Upper lobe of left lung (tissue), 6 donors: ENCODE data around the gene ANGPTL4. TPM values are rescaled to one million over a fixed set of nuclear protein-coding genes. Genes with fewer than 3 reads are reported as not detected.
"Not testable (repeated sequence)": the region's sequence is repeated elsewhere in the genome, so short reads cannot be mapped to it uniquely, and the experiment has no call there.

Source experiments
- ATAC-seq, 2 donors: fragments of 200-7000 bp; cut with Tn5 transposase; one replicate each; pipeline ENCODE4 v1.9.1; 2022; ENCODE audit warnings: mild to moderate bottlenecking in 2 of 2, moderate library complexity in 2 of 2; ENCODE audit not compliant: low FRiP score in 2 of 2
- DNase-seq, 2 donors: peaks; one replicate each; pipeline ENCODE4 v3.0.0-alpha.2; 2019 to 2020
- H3K27ac ChIP-seq, 4 donors: fragments of 200-600 bp; sonication (generic); one replicate each; pipeline ENCODE4 v1.5.1; 2016 to 2019
- H3K27me3 ChIP-seq, 4 donors: fragments of 200-600 bp; sonication (generic); one replicate each; pipeline ENCODE4 v1.5.1; 2017 to 2019
- H3K36me3 ChIP-seq, 4 donors: fragments of 200-600 bp; sonication (generic); one replicate each; pipeline ENCODE4 v1.5.1; 2016 to 2019
- H3K4me1 ChIP-seq, 4 donors: fragments of 200-600 bp; sonication (generic); one replicate each; pipeline ENCODE4 v1.5.1; 2018 to 2019
- H3K4me3 ChIP-seq, 4 donors: fragments of 200-600 bp; sonication (generic); one replicate each; pipeline ENCODE4 v1.5.1; 2017 to 2019; ENCODE audit warnings: mild to moderate bottlenecking in 2 of 4, moderate library complexity in 1 of 4
- H3K9me3 ChIP-seq, 4 donors: fragments of 200-600 bp; sonication (generic); one replicate each; pipeline ENCODE4 v1.5.1; 2018 to 2019
- EP300 ChIP-seq, 4 donors: sonication (generic); formaldehyde crosslinking; IDR thresholded peaks; one replicate each; pipeline ENCODE4 v1.5.1; 2017; ENCODE audit warnings: antibody characterized with exemption in 4 of 4, control low read depth in 2 of 4
- POLR2A ChIP-seq, 4 donors: fragments of 450-650 bp; IDR thresholded peaks; one replicate each; pipeline ENCODE4 v1.5.1; 2016 to 2017; ENCODE audit warnings: antibody characterized with exemption in 4 of 4, mild to moderate bottlenecking in 2 of 4
- POLR2AphosphoS5 ChIP-seq, 2 donors: sonication (generic); formaldehyde crosslinking; IDR thresholded peaks; one replicate each; pipeline ENCODE4 v1.5.1; 2017; ENCODE audit warnings: antibody characterized with exemption in 2 of 2
- WGBS, 2 donors: methylation state at CpG; one replicate each; pipeline ENCODE4 v1.1.5; 2017 to 2018; 5-methylcytosine and 5-hydroxymethylcytosine counted together
- total RNA-seq, 6 donors: library from RNA; depleted of rRNA in 4 of 6; stranded (reverse); fragments of >200 nt in 4 of 6; gene quantifications; one replicate each; pipeline versions ENCODE4 v1.1.0 to v1.2.1, GENCODE V29; 2016 to 2021
- TF ChIP-seq, protein P1 (sequence below), 6 experiments: fragments of 450-650 bp in 4 of 6; fragments of 200-600 bp in 2 of 6; sonication (generic) in 2 of 6; IDR thresholded peaks; one replicate each; pipeline ENCODE4 v1.5.1; 2016 to 2019; ENCODE audit warnings: antibody characterized with exemption in 6 of 6
- donor health status: DM: no; HTN: no; CAD: no; lungs with moderate emphysema.
- donor health status: DM: no; HTN: yes; CAD: no; lungs with severe emphysema.

The ANGPTL4 gene
- total RNA-seq, 6 donors from 2014 or later = 1.8 to 27.7 (median 13.4) TPM; not detected in 1

DNA sequence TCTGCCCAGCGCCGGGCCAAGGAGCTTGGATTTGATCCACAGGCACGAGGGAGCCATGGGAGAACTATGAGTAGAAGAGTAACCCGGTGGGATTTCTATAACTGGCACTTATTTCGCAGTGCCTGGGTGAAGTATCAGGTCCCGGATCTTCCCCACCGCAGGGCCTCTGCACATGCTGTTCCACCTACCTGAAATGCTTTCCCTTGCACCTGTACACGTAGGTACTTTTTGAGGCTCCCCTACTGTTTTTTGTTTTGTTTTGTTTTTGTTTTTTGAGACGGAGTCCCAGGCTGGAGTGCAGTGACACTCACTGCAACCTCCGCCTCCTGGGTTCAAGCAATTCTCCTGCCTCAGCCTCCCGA lies 20.5 kb upstream of the ANGPTL4 start:
- ATAC-seq (no peak), DNase-seq (no peak)
- peak overlapping the region in 3 of 4 donors; percentile 64 to 69 (median 64) for H3K4me3 ChIP-seq
- 43 to 50% methylated on average over 9 to 11 of the region's 11 CpGs for whole genome bisulfite sequencing, 2 donors
- H3K4me1 ChIP-seq = peaks cover 19 to 42% (median 20%) of the 10 kb centered on the region in 4 donors
- no peaks in the 10 kb centered on the region for H3K9me3 ChIP-seq
- no peaks in the 10 kb centered on the region for H3K27me3 ChIP-seq
- TF ChIP-seq, protein P1, sequence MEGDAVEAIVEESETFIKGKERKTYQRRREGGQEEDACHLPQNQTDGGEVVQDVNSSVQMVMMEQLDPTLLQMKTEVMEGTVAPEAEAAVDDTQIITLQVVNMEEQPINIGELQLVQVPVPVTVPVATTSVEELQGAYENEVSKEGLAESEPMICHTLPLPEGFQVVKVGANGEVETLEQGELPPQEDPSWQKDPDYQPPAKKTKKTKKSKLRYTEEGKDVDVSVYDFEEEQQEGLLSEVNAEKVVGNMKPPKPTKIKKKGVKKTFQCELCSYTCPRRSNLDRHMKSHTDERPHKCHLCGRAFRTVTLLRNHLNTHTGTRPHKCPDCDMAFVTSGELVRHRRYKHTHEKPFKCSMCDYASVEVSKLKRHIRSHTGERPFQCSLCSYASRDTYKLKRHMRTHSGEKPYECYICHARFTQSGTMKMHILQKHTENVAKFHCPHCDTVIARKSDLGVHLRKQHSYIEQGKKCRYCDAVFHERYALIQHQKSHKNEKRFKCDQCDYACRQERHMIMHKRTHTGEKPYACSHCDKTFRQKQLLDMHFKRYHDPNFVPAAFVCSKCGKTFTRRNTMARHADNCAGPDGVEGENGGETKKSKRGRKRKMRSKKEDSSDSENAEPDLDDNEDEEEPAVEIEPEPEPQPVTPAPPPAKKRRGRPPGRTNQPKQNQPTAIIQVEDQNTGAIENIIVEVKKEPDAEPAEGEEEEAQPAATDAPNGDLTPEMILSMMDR (IDR thresholded peaks at IDR 0.05) = no peak
- TF ChIP-seq EP300 (IDR thresholded peaks at IDR 0.05) = no peak
- no peak for TF ChIP-seq POLR2AphosphoS5 (IDR thresholded peaks at IDR 0.05)
- H3K27ac ChIP-seq = peak overlapping the region in 3 of 4 donors; percentile 93 to 98 (median 95)
- H3K36me3 ChIP-seq = no peaks in the 10 kb centered on the region

GRCh38 chr19:8349629-8350372 lies 14.2 kb upstream of the ANGPTL4 start:
- WGBS, 2 donors = 64 to 67% methylated on average over 8 of the region's 8 CpGs
- ATAC-seq = not testable (repeated sequence)

GRCh38 chr19:8352134-8352827 lies 11.7 kb upstream of the ANGPTL4 start:
- H3K27ac ChIP-seq = peak overlapping the region in 1 of 4 donors; percentile 13
- H3K36me3 ChIP-seq = no peaks in the 10 kb centered on the region
- peak overlapping the region in 1 of 4 donors; percentile 9 for H3K4me3 ChIP-seq
- peak in 1 of 2 donors; percentile 32 for ATAC-seq
- H3K4me1 ChIP-seq = peaks cover 20 to 41% (median 34%) of the 10 kb centered on the region in 4 donors
- TF ChIP-seq, protein P1 (IDR thresholded peaks at IDR 0.05) = no peak
- TF ChIP-seq POLR2A (IDR thresholded peaks at IDR 0.05) (no peak), POLR2AphosphoS5 (IDR thresholded peaks at IDR 0.05) (no peak), EP300 (IDR thresholded peaks at IDR 0.05) (no peak)
- H3K9me3 ChIP-seq = peaks cover 0 to 4% (median 0%) of the 10 kb centered on the region in 4 donors
- H3K27me3 ChIP-seq = no peaks in the 10 kb centered on the region
- 28 to 50% methylated on average over 10 of the region's 10 CpGs for WGBS, 2 donors
- no peak for DNase-seq

More at GRCh38 chr19:8349629-8350372, 14.2 kb upstream of the ANGPTL4 start:
- not testable (repeated sequence) for H3K4me3 ChIP-seq, H3K36me3 ChIP-seq, DNase-seq, H3K27ac ChIP-seq, H3K27me3 ChIP-seq, H3K9me3 ChIP-seq
- H3K4me1 ChIP-seq = peaks cover 13 to 28% (median 23%) of the 10 kb centered on the region in 4 donors

GRCh38 chr19:8352845-8353244 lies 11.1 kb upstream of the ANGPTL4 start:
- not testable (repeated sequence) for ATAC-seq, H3K9me3 ChIP-seq, H3K36me3 ChIP-seq, DNase-seq, H3K27me3 ChIP-seq
- peak overlapping the region in 1 of 4 donors; percentile 13 for H3K27ac ChIP-seq
- peak overlapping the region in 1 of 4 donors; percentile 9 for H3K4me3 ChIP-seq
- H3K4me1 ChIP-seq = peaks cover 20 to 38% (median 33%) of the 10 kb centered on the region in 4 donors
- 54 to 73% methylated on average over 2 to 5 of the region's 5 CpGs for WGBS, 2 donors

DNA sequence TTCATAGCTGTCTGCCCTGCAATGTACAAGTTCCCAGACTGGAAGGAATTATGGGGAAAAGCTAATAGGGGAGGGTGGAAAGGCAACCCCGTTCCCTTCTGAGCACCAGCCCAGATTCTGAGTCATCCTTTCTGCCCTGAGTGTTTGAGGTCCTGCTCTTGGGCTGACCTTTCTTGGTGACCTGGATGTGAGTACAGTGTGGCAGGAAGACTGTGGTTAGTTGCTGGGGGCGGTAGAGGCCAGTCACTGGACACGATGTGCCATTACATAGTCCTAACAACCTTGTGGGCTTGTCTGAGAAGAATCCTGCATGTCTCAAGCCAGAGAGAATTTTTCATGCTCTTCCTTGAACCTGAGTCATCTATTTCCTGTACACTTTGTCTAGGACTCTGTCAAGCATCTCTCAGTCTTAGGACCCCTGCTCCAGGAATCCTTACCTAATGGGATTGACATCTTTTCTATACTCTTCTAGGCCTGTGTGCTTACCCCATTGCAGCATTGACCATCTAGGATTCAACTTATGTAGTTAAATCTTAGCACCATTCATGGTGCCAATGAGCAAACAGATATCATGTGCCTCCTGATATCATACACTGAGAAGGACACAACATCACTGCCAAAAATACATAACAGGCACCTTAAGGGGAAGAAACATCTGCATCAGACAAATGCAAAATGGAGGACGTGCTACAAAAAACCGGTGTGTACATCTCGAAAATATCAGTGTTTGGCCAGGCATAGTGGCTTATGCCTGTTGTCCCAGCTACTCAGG lies 8.1 kb upstream of the ANGPTL4 start:
- TF ChIP-seq EP300 (IDR thresholded peaks at IDR 0.05) (peak in 2 of 4 donors; percentile 49 to 88), POLR2AphosphoS5 (IDR thresholded peaks at IDR 0.05) (peak; percentile 81 to 98), POLR2A (IDR thresholded peaks at IDR 0.05) (no peak)
- TF ChIP-seq, protein P1 (IDR thresholded peaks at IDR 0.05) = no peak
- peaks cover 20 to 34% (median 32%) of the 10 kb centered on the region in 4 donors for H3K4me1 ChIP-seq
- peak; percentile 85 to 88 for ATAC-seq
- H3K27ac ChIP-seq = peak overlapping the region in 3 of 4 donors; percentile 4 to 52 (median 48)
- DNase-seq = peak in 1 of 2 donors; percentile 84
- no peaks in the 10 kb centered on the region for H3K36me3 ChIP-seq
- WGBS, 2 donors = 57 to 63% methylated on average over 6 of the region's 6 CpGs
- H3K27me3 ChIP-seq = no peaks in the 10 kb centered on the region
- peaks cover 0 to 4% (median 0%) of the 10 kb centered on the region in 4 donors for H3K9me3 ChIP-seq
- H3K4me3 ChIP-seq = no peak overlapping the region
